IPS-11a (cell line): Measurements from ENCODE around the gene EWSR1.
A peak's percentile ranks its signal among the peaks of the same experiment; 100 is the strongest.

Experiments
- H3K4me3 ChIP-seq: one replicate; pipeline ENCODE4 v1.5.1; 2013; ENCODE audit warnings: low read depth, low read length, control low read depth

The EWSR1 gene

GRCh38 chr22:29315286-29316140 is 47.4 kb downstream of the EWSR1 start, which contains the start of gene RASL10A:
RASL10A (minus strand) TSS chr22:29315697; CDS start chr22:29315246, 451 bp downstream.
- H3K4me3 ChIP-seq, result peak within 1 kb of the TSS; percentile 17

GRCh38 chr22:29316141-29316828 is 48.2 kb downstream of the EWSR1 start:
- no peak overlapping the region for H3K4me3 ChIP-seq

- no peak overlapping the region for H3K4me3 ChIP-seq
These were observed 49.9 kb downstream of the EWSR1 start for GRCh38 chr22:29317827-29318454.

GRCh38 chr22:29319072-29319471 is 51.0 kb downstream of the EWSR1 start:
- H3K4me3 ChIP-seq, result no peak overlapping the region

- H3K4me3 ChIP-seq, result no peak overlapping the region
These were observed 52.5 kb downstream of the EWSR1 start for GRCh38 chr22:29320546-29320945.

- no peak overlapping the region for H3K4me3 ChIP-seq
These were observed 55.6 kb downstream of the EWSR1 start for GRCh38 chr22:29323641-29324040.

- no peak overlapping the region for H3K4me3 ChIP-seq
These were observed 57.3 kb downstream of the EWSR1 start for GRCh38 chr22:29325356-29325755.

GRCh38 chr22:29325785-29326315 is 57.8 kb downstream of the EWSR1 start:
- no peak overlapping the region for H3K4me3 ChIP-seq

- H3K4me3 ChIP-seq, result no peak overlapping the region
These were observed 58.4 kb downstream of the EWSR1 start for GRCh38 chr22:29326481-29326880.

- no peak overlapping the region for H3K4me3 ChIP-seq
These were observed 59.2 kb downstream of the EWSR1 start for GRCh38 chr22:29327089-29327764.

- no peak overlapping the region for H3K4me3 ChIP-seq
These were observed 60.0 kb downstream of the EWSR1 start for GRCh38 chr22:29328055-29328454.

GRCh38 chr22:29328566-29329500 is 60.8 kb downstream of the EWSR1 start:
- no peak overlapping the region for H3K4me3 ChIP-seq

GRCh38 chr22:29329581-29329980 is 61.5 kb downstream of the EWSR1 start:
- no peak overlapping the region for H3K4me3 ChIP-seq

- H3K4me3 ChIP-seq, result no peak overlapping the region
These were observed 62.2 kb downstream of the EWSR1 start for GRCh38 chr22:29330291-29330690.

- no peak overlapping the region for H3K4me3 ChIP-seq
These were observed 62.7 kb downstream of the EWSR1 start for GRCh38 chr22:29330753-29331152.

- no peak overlapping the region for H3K4me3 ChIP-seq
These were observed 63.1 kb downstream of the EWSR1 start for GRCh38 chr22:29331213-29331612.

- H3K4me3 ChIP-seq, result no peak overlapping the region
These were observed 63.7 kb downstream of the EWSR1 start for GRCh38 chr22:29331658-29332300.

GRCh38 chr22:29332886-29333496 is 64.9 kb downstream of the EWSR1 start:
- H3K4me3 ChIP-seq, result no peak overlapping the region

GRCh38 chr22:29334148-29334547 is 66.1 kb downstream of the EWSR1 start:
- H3K4me3 ChIP-seq, result no peak overlapping the region
